Trophoblast cell (in vitro differentiated cells and primary cell): ENCODE results near the gene MRM3.
"Not testable (repeated sequence)": the region's sequence is repeated elsewhere in the genome, so short reads cannot be mapped to it uniquely, and the experiment has no call there.

Source experiments
- DNase-seq, 2 donors: peaks; one replicate each; pipeline ENCODE4 v3.0.0-alpha.2; 2016
- H2AFZ ChIP-seq: 2 replicates; pipeline ENCODE4 v1.6.1; 2013; ENCODE audit warnings: low read length, moderate library complexity, mild to moderate bottlenecking; ENCODE audit not compliant: insufficient read depth, poor library complexity
- H2AK5ac ChIP-seq: 2 replicates; pipeline ENCODE4 v1.6.1; 2013; ENCODE audit warnings: mild to moderate bottlenecking, low read length
- H2BK120ac ChIP-seq: 2 replicates; pipeline ENCODE4 v1.6.1; 2013; ENCODE audit warnings: low read length, mild to moderate bottlenecking, moderate library complexity; ENCODE audit not compliant: insufficient read depth, poor library complexity
- H2BK12ac ChIP-seq: 2 replicates; pipeline ENCODE4 v1.6.1; 2013; ENCODE audit warnings: mild to moderate bottlenecking, low read length, moderate library complexity
- H2BK5ac ChIP-seq: 2 replicates; pipeline ENCODE4 v1.6.1; 2013; ENCODE audit warnings: low read length, low read depth, moderate library complexity, mild to moderate bottlenecking; ENCODE audit not compliant: poor library complexity
- H3K14ac ChIP-seq: 2 replicates; pipeline ENCODE4 v1.6.1; 2013; ENCODE audit warnings: mild to moderate bottlenecking, low read length
- H3K18ac ChIP-seq: 2 replicates; pipeline ENCODE4 v1.6.1; 2013; ENCODE audit warnings: mild to moderate bottlenecking, low read length
- H3K23ac ChIP-seq: 2 replicates; pipeline ENCODE4 v1.6.1; 2013; ENCODE audit warnings: low read length
- H3K27ac ChIP-seq: 2 replicates; pipeline ENCODE4 v1.5.1; 2013; ENCODE audit warnings: low read depth, mild to moderate bottlenecking, inconsistent platforms, low read length, moderate library complexity
- H3K27me3 ChIP-seq: 2 replicates; pipeline ENCODE4 v1.6.1; 2013; ENCODE audit warnings: inconsistent platforms, mild to moderate bottlenecking, low read length, moderate library complexity; ENCODE audit not compliant: insufficient read depth
- H3K36me3 ChIP-seq, 2 experiments: 1 replicate in 1 of 2; 2 replicates in 1 of 2; pipeline ENCODE4 v1.6.1; 2013; ENCODE audit warnings: low read length in 2 of 2, mild to moderate bottlenecking in 2 of 2, moderate library complexity in 1 of 2; ENCODE audit not compliant: insufficient read depth in 2 of 2, control insufficient read depth in 1 of 2
- H3K4ac ChIP-seq: 2 replicates; pipeline ENCODE4 v1.6.1; 2013; ENCODE audit warnings: low read depth, mild to moderate bottlenecking, low read length, moderate library complexity
- H3K4me1 ChIP-seq, 2 experiments: 1 replicate in 1 of 2; 2 replicates in 1 of 2; pipeline ENCODE4 v1.6.1; 2013; ENCODE audit warnings: low read length in 2 of 2, mild to moderate bottlenecking in 2 of 2, moderate library complexity in 1 of 2; ENCODE audit not compliant: insufficient read depth in 2 of 2, control insufficient read depth in 1 of 2
- H3K4me2 ChIP-seq: 2 replicates; pipeline ENCODE4 v1.6.1; 2013; ENCODE audit warnings: inconsistent platforms, mild to moderate bottlenecking, low read length, moderate library complexity
- H3K4me3 ChIP-seq: 2 replicates; pipeline ENCODE4 v1.5.1; 2013; ENCODE audit warnings: mild to moderate bottlenecking, low read depth, low read length, inconsistent platforms
- H3K79me1 ChIP-seq: one replicate; pipeline ENCODE4 v1.6.1; 2013; ENCODE audit warnings: low read length
- H3K79me2 ChIP-seq: 2 replicates; pipeline ENCODE4 v1.6.1; 2013; ENCODE audit warnings: low read length, mild to moderate bottlenecking; ENCODE audit not compliant: control insufficient read depth, insufficient read depth, poor library complexity
- H3K9ac ChIP-seq: 2 replicates; pipeline ENCODE4 v1.6.1; 2013; ENCODE audit warnings: mild to moderate bottlenecking, low read length
- H3K9me3 ChIP-seq: 2 replicates; pipeline ENCODE4 v1.6.1; 2013; ENCODE audit warnings: low read depth, mild to moderate bottlenecking, control low read depth, inconsistent platforms, low read length; ENCODE audit not compliant: insufficient read depth
- H4K12ac ChIP-seq: 2 replicates; pipeline ENCODE4 v1.6.1; 2013; ENCODE audit warnings: low read depth, mild to moderate bottlenecking, low read length, moderate library complexity
- H4K8ac ChIP-seq: 2 replicates; pipeline ENCODE4 v1.6.1; 2013; ENCODE audit warnings: low read depth, mild to moderate bottlenecking, low read length, moderate library complexity
- H4K91ac ChIP-seq: one replicate; pipeline ENCODE4 v1.6.1; 2013; ENCODE audit warnings: low read depth, mild to moderate bottlenecking, low read length, moderate library complexity
- WGBS: extraction: QIAGEN DNeasy Blood & Tissue Kit; methylation state at CpG from one replicate; pipeline ENCODE4 v1.1.7; 2013; ENCODE audit warnings: missing lambda C conversion rate; ENCODE audit not compliant: insufficient read length, insufficient coverage; ENCODE audit errors: extremely low coverage; 5-methylcytosine and 5-hydroxymethylcytosine counted together

Gene MRM3

GRCh38 chr17:828761-829160, 46.6 kb downstream of the MRM3 start:
- H2AFZ ChIP-seq: no peak overlapping the region
- H3K4me3 ChIP-seq: no peak overlapping the region
- H3K9me3 ChIP-seq: no peaks in the 10 kb centered on the region
- no peak overlapping the region for H2BK5ac ChIP-seq
- no peak overlapping the region for H3K9ac ChIP-seq
- H3K23ac ChIP-seq: no peak overlapping the region
- no peaks in the 10 kb centered on the region for H3K27me3 ChIP-seq
- H2AK5ac ChIP-seq: no peak overlapping the region
- no peak overlapping the region for H3K14ac ChIP-seq
- no peak overlapping the region for H2BK12ac ChIP-seq
- no peak overlapping the region for H2BK120ac ChIP-seq
- no peak overlapping the region for H4K12ac ChIP-seq
- DNase-seq: no peak
- H3K4ac ChIP-seq: no peak overlapping the region
- H4K91ac ChIP-seq: no peak overlapping the region
- H3K4me1 ChIP-seq: no peaks in the 10 kb centered on the region
- no CpG with 5 or more reads among the region's 5 CpGs for WGBS
- H3K36me3 ChIP-seq: peaks cover 15% of the 10 kb centered on the region in 2 experiments
- no peaks in the 10 kb centered on the region for H3K79me2 ChIP-seq
- H4K8ac ChIP-seq: no peak overlapping the region
- no peak overlapping the region for H3K18ac ChIP-seq
- no peak overlapping the region for H3K27ac ChIP-seq
- H3K4me2 ChIP-seq: no peak overlapping the region
- H3K79me1 ChIP-seq: no peaks in the 10 kb centered on the region

- WGBS: no CpG with 5 or more reads among the region's 3 CpGs
- H3K79me1 ChIP-seq: not testable (repeated sequence)
These were observed 47.5 kb downstream of the MRM3 start for GRCh38 chr17:829614-830013.

GRCh38 chr17:830381-830780, 48.2 kb downstream of the MRM3 start:
- H2AFZ ChIP-seq: no peak overlapping the region
- H3K9ac ChIP-seq: no peak overlapping the region
- H2BK12ac ChIP-seq: no peak overlapping the region
- H4K91ac ChIP-seq: no peak overlapping the region
- H2AK5ac ChIP-seq: no peak overlapping the region
- H4K8ac ChIP-seq: no peak overlapping the region
- WGBS: no CpG with 5 or more reads among the region's 19 CpGs
- peak overlapping the region; percentile 12 for H3K4ac ChIP-seq
- DNase-seq: no peak
- H3K4me1 ChIP-seq: peaks cover 2 to 3% of the 10 kb centered on the region in 2 experiments
- no peak overlapping the region for H2BK5ac ChIP-seq
- no peak overlapping the region for H2BK120ac ChIP-seq
- no peak overlapping the region for H3K23ac ChIP-seq
- H3K27ac ChIP-seq: no peak overlapping the region
- H3K4me2 ChIP-seq: no peak overlapping the region
- H3K79me1 ChIP-seq: peaks cover 2% of the 10 kb centered on the region
- H3K36me3 ChIP-seq: peaks cover 4 to 5% of the 10 kb centered on the region in 2 experiments
- H3K18ac ChIP-seq: no peak overlapping the region
- no peaks in the 10 kb centered on the region for H3K27me3 ChIP-seq
- no peak overlapping the region for H4K12ac ChIP-seq
- no peak overlapping the region for H3K4me3 ChIP-seq
- H3K14ac ChIP-seq: no peak overlapping the region
- H3K9me3 ChIP-seq: no peaks in the 10 kb centered on the region
- H3K79me2 ChIP-seq: peaks cover 3% of the 10 kb centered on the region

More at GRCh38 chr17:829614-830013, 47.5 kb downstream of the MRM3 start:
- H2BK12ac ChIP-seq, H3K4ac ChIP-seq, H3K27me3 ChIP-seq, H3K4me1 ChIP-seq, H3K4me2 ChIP-seq, H3K9ac ChIP-seq, H2AK5ac ChIP-seq, H2AFZ ChIP-seq, H3K9me3 ChIP-seq, H4K91ac ChIP-seq, H3K23ac ChIP-seq, H3K4me3 ChIP-seq, H4K8ac ChIP-seq, H4K12ac ChIP-seq, DNase-seq, H3K14ac ChIP-seq, H2BK5ac ChIP-seq, H3K18ac ChIP-seq, H3K27ac ChIP-seq, H3K79me2 ChIP-seq, H2BK120ac ChIP-seq: not testable (repeated sequence)
- H3K36me3 ChIP-seq: peaks cover 10% of the 10 kb centered on the region in 2 experiments

- H3K27ac ChIP-seq: no peak overlapping the region
- no peaks in the 10 kb centered on the region for H3K9me3 ChIP-seq
- H3K4me3 ChIP-seq: no peak overlapping the region
- peaks cover 3% of the 10 kb centered on the region for H3K79me2 ChIP-seq
- H4K8ac ChIP-seq: no peak overlapping the region
- no peak overlapping the region for H3K18ac ChIP-seq
- no peak overlapping the region for H3K14ac ChIP-seq
- H2BK12ac ChIP-seq: no peak overlapping the region
- no peak overlapping the region for H2AK5ac ChIP-seq
- no CpG with 5 or more reads among the region's 7 CpGs for WGBS
- H3K23ac ChIP-seq: no peak overlapping the region
- no peak overlapping the region for H3K4me2 ChIP-seq
- H2AFZ ChIP-seq: no peak overlapping the region
- no peak overlapping the region for H4K91ac ChIP-seq
- no peak overlapping the region for H3K9ac ChIP-seq
- no peak for DNase-seq
- peaks cover 2 to 6% of the 10 kb centered on the region in 2 experiments for H3K4me1 ChIP-seq
- H4K12ac ChIP-seq: no peak overlapping the region
- H3K27me3 ChIP-seq: no peaks in the 10 kb centered on the region
- H3K79me1 ChIP-seq: peaks cover 2% of the 10 kb centered on the region
- H2BK120ac ChIP-seq: no peak overlapping the region
- no peak overlapping the region for H2BK5ac ChIP-seq
- H3K4ac ChIP-seq: no peak overlapping the region
- H3K36me3 ChIP-seq: no peaks in the 10 kb centered on the region
These were observed 48.8 kb downstream of the MRM3 start for GRCh38 chr17:830950-831349.
